Measurements from ENCODE around the gene ANAPC1.
"Not testable (repeated sequence)": the region's sequence is repeated elsewhere in the genome, so short reads cannot be mapped to it uniquely, and the experiment has no call there.

Gene ANAPC1

GRCh38 chr2:111904726-111905474, 20.9 kb upstream of the ANAPC1 start:
- no peak for DNase-seq (ENCODE audit: low read depth, low spot score)

- no peak for DNase-seq (ENCODE audit: low read depth, low spot score)
Measured at GRCh38 chr2:111903930-111904439, 20.0 kb upstream of the ANAPC1 start.

GRCh38 chr2:111903516-111903915, 19.5 kb upstream of the ANAPC1 start:
- DNase-seq (ENCODE audit: low read depth, low spot score), result no peak

GRCh38 chr2:111900859-111901258, 16.9 kb upstream of the ANAPC1 start:
- DNase-seq (ENCODE audit: low read depth, low spot score), result no peak

GRCh38 chr2:111898703-111899514, 14.9 kb upstream of the ANAPC1 start:
- no peak for DNase-seq (ENCODE audit: low read depth, low spot score)

GRCh38 chr2:111897924-111898702, 14.1 kb upstream of the ANAPC1 start, which contains the start of gene MERTK:
Gene MERTK (plus strand): TSS chr2:111898607. CDS start chr2:111898736, 129 bp downstream.
- DNase-seq (ENCODE audit: low read depth, low spot score), result no peak

- DNase-seq (ENCODE audit: low read depth, low spot score), result no peak
Measured at GRCh38 chr2:111897630-111897923, 13.6 kb upstream of the ANAPC1 start.

GRCh38 chr2:111896576-111896975, 12.6 kb upstream of the ANAPC1 start:
- DNase-seq (ENCODE audit: low read depth, low spot score), result no peak

- DNase-seq (ENCODE audit: low read depth, low spot score), result no peak
Measured at GRCh38 chr2:111896024-111896423, 12.0 kb upstream of the ANAPC1 start.

- DNase-seq (ENCODE audit: low read depth, low spot score), result no peak
Measured at GRCh38 chr2:111884592-111884964, 585 bp upstream of the ANAPC1 start.

GRCh38 chr2:111872806-111873205, 11.2 kb downstream of the ANAPC1 start:
- DNase-seq (ENCODE audit: low read depth, low spot score), result not testable (repeated sequence)

GRCh38 chr2:111865124-111865523, 18.9 kb downstream of the ANAPC1 start:
- not testable (repeated sequence) for DNase-seq (ENCODE audit: low read depth, low spot score)

GRCh38 chr2:111860005-111860404, 24.0 kb downstream of the ANAPC1 start:
- not testable (repeated sequence) for DNase-seq (ENCODE audit: low read depth, low spot score)

- not testable (repeated sequence) for DNase-seq (ENCODE audit: low read depth, low spot score)
Measured at GRCh38 chr2:111852544-111852943, 31.4 kb downstream of the ANAPC1 start.

- DNase-seq (ENCODE audit: low read depth, low spot score), result not testable (repeated sequence)
Measured at GRCh38 chr2:111850646-111851045, 33.3 kb downstream of the ANAPC1 start.

GRCh38 chr2:111839625-111840282, 44.2 kb downstream of the ANAPC1 start:
- DNase-seq (ENCODE audit: low read depth, low spot score), result peak; percentile 18

GRCh38 chr2:111838992-111839391, 45.0 kb downstream of the ANAPC1 start:
- not testable (repeated sequence) for DNase-seq (ENCODE audit: low read depth, low spot score)

GRCh38 chr2:111834221-111834620, 49.8 kb downstream of the ANAPC1 start:
- DNase-seq (ENCODE audit: low read depth, low spot score), result not testable (repeated sequence)

GRCh38 chr2:111830479-111830878, 53.5 kb downstream of the ANAPC1 start:
- not testable (repeated sequence) for DNase-seq (ENCODE audit: low read depth, low spot score)

GRCh38 chr2:111828217-111828766, 55.7 kb downstream of the ANAPC1 start:
- not testable (repeated sequence) for DNase-seq (ENCODE audit: low read depth, low spot score)

Data from brain pericyte (primary cell).